GM10248 (cell line): ENCODE results near the gene FGFR4.
A peak's percentile ranks its signal among the peaks of the same experiment; 100 is the strongest.

Experiments used
- CTCF ChIA-PET: fragments of 300-600 bp; sonication (Branson Sonifier 250); formaldehyde crosslinking; extraction: SDS; loops from one replicate; lab custom pipeline; 2021; ENCODE audit warnings: antibody characterized with exemption; lab: Yijun Ruan, JAX
- POLR2A ChIA-PET: fragments of 350-650 bp; sonication (Branson Sonifier 250); formaldehyde crosslinking; extraction: SDS; loops from one replicate; lab custom pipeline; 2020; ENCODE audit warnings: antibody characterized with exemption; lab: Yijun Ruan, JAX
- DNase-seq: peaks from one replicate; pipeline ENCODE4 v3.0.0; 2012; ENCODE audit errors: extremely low spot score
- TF ChIP-seq, protein P1 (sequence below): IDR thresholded peaks from 2 replicates; pipeline ENCODE4 v1.5.1; 2012; ENCODE audit warnings: mild to moderate bottlenecking, low read depth; ENCODE audit errors: extremely low read depth, missing control alignments, control extremely low read depth

The FGFR4 gene

GRCh38 chr5:177113566-177114424 is 27.1 kb downstream of the FGFR4 start:
- ChIA-PET CTCF (interaction anchor here (0.8 to 7.5 kb wide), 73 partner anchors 8 to 1384 kb away, joined by 3 to 147 read pairs (median 5); partner anchors contain the start of genes FGFR4, LMAN2, MXD3 and NSD1), POLR2A (no interaction called here)
- DNase-seq = peak; percentile 91
- TF ChIP-seq, protein P1, sequence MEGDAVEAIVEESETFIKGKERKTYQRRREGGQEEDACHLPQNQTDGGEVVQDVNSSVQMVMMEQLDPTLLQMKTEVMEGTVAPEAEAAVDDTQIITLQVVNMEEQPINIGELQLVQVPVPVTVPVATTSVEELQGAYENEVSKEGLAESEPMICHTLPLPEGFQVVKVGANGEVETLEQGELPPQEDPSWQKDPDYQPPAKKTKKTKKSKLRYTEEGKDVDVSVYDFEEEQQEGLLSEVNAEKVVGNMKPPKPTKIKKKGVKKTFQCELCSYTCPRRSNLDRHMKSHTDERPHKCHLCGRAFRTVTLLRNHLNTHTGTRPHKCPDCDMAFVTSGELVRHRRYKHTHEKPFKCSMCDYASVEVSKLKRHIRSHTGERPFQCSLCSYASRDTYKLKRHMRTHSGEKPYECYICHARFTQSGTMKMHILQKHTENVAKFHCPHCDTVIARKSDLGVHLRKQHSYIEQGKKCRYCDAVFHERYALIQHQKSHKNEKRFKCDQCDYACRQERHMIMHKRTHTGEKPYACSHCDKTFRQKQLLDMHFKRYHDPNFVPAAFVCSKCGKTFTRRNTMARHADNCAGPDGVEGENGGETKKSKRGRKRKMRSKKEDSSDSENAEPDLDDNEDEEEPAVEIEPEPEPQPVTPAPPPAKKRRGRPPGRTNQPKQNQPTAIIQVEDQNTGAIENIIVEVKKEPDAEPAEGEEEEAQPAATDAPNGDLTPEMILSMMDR = peak; percentile 97

DNA sequence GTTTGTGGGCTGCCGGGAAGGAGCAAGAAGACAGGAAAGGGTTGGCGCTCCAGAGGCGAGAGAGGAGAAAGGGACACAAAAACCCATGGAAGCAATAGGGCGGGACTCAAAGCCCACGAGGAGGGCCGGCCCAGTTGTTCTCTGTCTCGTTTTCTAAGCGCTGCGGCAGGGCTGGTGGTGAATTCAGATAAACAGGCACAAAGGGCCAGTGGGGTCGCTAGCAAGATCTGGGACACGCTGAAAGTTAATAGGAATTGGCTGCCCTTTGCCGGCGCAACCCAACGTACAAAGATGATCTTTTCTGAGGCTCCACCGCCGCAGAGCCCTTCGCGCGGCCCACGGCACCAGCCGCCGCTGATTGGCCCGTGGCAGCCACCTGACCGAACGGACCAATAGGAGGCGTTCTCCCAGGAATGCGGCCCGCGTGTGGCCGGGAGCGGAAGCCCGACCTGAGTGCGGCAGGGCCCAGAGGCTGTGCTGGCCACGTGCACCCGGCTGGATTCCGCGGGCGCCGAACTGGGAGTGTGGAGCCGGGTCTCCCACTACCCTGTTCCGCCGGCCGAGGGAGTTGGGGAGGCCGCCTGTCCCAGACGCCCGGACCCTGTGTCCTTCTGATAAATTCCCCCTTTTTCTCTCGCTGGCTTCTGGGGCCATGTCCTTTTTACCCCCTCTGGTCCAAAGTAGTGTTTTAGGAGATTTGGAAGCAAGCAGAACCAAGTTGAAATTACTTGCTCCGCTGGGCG is 30.1 kb downstream of the FGFR4 start:
- ChIA-PET CTCF (no interaction called here), POLR2A (no interaction called here)
- TF ChIP-seq, protein P1 = no peak
- peak; percentile 74 for DNase-seq

DNA sequence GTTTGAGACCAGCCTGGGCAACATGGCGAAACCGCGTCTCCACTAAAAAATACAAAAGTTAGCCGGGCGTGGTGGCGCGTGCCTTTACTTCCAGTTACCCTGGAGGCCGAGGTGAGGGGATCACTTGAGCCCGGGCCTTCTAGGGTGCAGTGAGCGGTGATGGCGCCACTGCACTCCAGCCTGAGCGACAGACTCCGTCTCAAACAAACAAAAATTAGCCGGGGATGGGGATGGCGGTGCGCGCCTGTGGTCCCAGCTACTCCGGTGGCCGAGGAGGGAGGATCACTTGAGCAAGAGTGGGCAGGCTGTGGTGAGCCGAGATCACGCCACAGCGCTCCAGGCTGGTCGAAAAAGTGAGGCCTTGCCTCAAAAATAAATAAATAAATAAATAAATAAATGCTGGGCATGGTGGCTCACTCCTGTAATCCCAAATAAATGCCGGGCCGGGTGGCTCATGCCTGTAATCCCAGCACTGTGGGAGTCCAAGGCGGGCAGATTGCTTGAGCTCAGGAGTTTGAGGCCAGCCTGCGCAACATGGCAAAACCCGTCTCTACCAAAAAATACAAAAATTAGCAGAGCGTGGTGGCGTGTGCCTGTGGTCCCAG is 30.8 kb downstream of the FGFR4 start:
- ChIA-PET CTCF (interaction anchor here (0.8 to 1.5 kb wide), 3 partner anchors 10 to 46 kb away, joined by 3 read pairs; no protein-coding TSS in a partner anchor), POLR2A (no interaction called here)
- DNase-seq = no peak
- TF ChIP-seq, protein P1 = no peak

DNA sequence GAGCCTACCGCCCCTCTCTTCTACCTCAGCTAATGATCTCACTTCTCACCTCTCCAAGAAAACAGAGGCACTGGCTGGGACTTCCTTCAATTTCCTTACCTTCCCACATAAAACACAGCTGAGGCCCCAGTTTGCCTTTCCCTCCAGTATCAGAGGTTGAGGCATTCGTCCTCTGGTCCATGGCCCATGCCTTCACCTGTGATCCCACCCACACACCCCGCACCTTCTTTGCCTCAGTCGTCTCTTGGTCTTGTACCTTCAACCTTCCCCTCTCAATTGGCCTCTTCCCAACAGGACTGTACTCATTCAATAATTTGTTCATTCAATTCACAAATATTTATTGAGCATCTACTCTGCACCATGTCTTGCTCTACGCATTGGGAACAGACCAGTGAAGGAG is 35.9 kb downstream of the FGFR4 start:
- ChIA-PET POLR2A (no interaction called here), CTCF (interaction anchor here (1.2 to 2.3 kb wide), 3 partner anchors 10 to 462 kb away, joined by 5 to 15 read pairs (median 8); no protein-coding TSS in a partner anchor)
- TF ChIP-seq, protein P1 = no peak
- no peak for DNase-seq

DNA sequence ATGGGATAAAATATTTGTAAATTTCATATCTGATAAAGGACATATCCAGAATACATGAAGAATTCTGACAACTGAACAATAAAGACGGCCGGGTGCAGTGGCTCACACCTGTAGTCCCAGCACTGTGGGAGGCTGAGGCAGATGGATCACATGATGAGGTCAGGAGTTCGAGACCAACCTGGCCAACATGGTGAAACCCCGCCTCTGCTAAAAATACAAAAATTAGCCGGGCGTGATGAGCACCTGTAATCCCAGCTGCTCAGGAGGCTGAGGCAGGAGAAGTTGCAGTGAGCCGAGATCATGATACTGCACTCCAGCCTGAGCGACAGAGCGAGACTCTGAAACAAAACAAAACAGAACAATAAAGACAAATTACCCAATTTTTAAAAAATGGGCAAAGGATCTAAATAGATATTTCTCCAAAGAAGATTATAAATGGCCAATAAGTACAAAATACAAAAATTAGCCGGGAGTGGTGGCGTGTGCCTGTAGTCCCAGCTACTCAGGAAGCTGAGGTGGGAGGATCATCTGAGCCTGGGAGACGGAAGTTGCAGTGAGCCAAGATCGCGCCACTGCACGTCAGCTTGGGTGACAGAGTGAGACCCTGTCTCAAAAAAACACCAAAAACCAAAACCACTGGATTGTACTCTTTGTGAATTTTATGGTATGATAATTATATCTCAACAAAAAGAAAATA is 37.2 kb downstream of the FGFR4 start:
- TF ChIP-seq, protein P1 = no peak
- DNase-seq = no peak
- POLR2A ChIA-PET = interaction anchor here (0.6 kb wide), 1 partner anchor 96 kb away, joined by 4 read pairs; no protein-coding TSS in a partner anchor
- CTCF ChIA-PET = interaction anchor here (1.1 to 1.5 kb wide), 3 partner anchors 11 to 280 kb away, joined by 3 to 14 read pairs (median 3); no protein-coding TSS in a partner anchor
